HG03039 (cell line): Measurements from ENCODE around the gene CYSTM1.
"Not testable (repeated sequence)": the region's sequence is repeated elsewhere in the genome, so short reads cannot be mapped to it uniquely, and the experiment has no call there.

ENCODE experiments used
- ATAC-seq: cut with Tn5 transposase; IDR thresholded peaks from one replicate; pipeline ENCODE4 v1.9.1; 2021; ENCODE audit warnings: mild to moderate bottlenecking, moderate library complexity; ENCODE audit not compliant: unreplicated experiment

CYSTM1 gene

GRCh38 chr5:140175367-140176030, 511 bp downstream of the CYSTM1 start:
- peak; percentile 34 for ATAC-seq

DNA sequence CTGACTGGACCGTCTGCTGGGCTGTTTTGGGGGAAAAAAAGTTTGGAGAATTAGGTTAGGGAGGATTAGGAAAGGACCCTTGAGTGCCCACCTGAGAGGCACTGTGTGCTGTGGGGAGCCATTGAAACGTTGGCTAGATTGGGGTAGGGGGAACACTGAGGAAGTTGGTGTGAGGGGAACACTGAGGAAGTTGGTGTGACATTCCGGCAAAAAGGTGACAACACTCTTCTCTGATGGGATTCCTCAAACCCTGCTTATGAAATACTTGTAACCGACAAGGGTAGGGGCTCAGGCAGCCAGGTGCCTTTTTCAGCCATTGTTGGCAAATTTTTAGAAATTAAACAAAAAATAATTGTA, 1.0 kb downstream of the CYSTM1 start:
- no peak for ATAC-seq

DNA sequence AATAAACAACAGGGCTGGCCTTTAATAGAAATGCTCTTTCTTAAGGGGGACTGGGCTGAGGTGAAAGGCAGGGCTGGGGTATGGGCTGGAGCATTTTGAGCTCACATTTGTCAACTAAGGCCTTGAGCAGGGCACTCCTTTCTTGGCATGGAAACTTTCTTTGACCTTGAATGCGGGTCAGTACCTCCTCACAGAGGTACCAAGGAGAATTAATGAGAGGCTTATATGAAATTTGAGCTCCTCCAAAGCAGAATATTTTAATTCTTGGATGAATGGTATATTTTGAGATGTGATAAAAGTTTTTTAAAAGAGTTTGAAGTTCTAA, 3.1 kb downstream of the CYSTM1 start:
- ATAC-seq = no peak

DNA sequence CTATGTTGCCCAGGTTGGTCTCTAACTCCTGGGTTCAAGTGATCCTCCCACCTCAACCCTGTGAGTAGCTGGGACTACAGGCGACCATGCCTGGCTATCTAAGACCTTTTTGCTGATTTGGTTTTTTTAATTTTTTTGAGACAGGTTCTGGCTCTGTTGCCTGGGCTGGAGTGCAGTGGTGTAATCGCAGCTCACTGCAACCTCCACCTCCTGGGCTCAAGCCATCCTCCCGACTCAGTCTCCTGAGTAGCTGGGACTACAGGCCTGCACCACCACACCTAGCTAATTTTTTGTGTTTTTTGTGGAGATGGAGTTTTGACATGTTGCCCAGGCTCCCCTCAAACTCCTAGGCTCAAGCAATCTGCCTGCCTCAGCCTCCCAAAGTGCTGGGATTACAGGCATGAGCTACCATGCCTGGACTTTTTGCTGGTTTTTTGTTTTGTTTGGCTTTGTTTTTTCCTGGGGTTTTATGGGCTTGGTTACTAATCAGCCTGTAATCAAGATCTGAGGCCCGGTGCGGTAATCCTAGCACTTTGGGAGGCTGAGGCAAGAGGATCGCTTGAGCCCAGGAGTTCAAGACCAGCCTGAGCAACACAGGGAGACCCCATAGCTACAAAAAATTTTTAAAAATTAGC, 3.6 kb downstream of the CYSTM1 start:
- no peak for ATAC-seq

GRCh38 chr5:140181002-140181483, 6.1 kb downstream of the CYSTM1 start:
- ATAC-seq = no peak

- ATAC-seq = no peak
Observed at GRCh38 chr5:140181525-140181924, 6.5 kb downstream of the CYSTM1 start.

GRCh38 chr5:140182075-140182711, 7.2 kb downstream of the CYSTM1 start:
- ATAC-seq = no peak

- no peak for ATAC-seq
Observed at GRCh38 chr5:140182803-140183367, 7.9 kb downstream of the CYSTM1 start.

DNA sequence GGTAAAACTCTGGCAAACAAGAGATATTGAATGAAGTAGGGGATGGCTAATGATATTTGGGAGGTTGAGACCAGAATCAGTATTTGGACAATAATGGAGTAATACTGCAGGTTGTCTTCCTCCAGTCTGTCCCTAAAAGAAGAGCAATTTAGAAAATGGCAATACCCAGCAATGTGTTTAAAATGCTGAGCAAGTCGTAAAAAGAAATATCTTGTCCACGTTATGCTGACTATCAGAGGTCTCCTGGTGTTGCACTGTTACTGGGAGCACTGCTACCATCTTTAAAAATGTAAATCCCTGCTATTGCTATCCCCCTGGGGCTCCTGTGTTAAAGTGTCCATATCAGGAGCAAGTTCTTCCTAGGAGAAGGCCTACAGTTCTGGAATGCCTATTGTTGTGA, 10.4 kb downstream of the CYSTM1 start:
- no peak for ATAC-seq

- no peak for ATAC-seq
Observed at GRCh38 chr5:140186267-140186671, 11.3 kb downstream of the CYSTM1 start.

DNA sequence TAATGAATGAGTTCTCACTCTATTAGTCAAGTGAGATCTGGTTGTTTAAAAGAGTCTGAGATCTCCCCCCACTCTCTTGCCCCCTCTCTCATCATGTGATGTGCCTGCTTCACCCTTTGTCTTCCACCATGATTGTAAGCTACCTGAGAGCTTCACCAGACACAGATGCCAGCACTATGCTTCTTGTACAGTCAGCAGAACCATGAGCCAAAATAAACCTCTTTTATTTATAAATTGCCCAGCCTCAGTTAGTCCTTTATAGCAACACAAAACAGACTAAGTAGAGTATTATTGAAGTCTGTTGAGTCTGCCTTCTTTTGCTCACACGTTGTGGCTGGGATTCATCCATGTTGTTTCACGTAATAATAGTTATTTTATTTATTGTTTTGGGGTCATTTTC, 14.3 kb downstream of the CYSTM1 start:
- ATAC-seq = no peak

DNA sequence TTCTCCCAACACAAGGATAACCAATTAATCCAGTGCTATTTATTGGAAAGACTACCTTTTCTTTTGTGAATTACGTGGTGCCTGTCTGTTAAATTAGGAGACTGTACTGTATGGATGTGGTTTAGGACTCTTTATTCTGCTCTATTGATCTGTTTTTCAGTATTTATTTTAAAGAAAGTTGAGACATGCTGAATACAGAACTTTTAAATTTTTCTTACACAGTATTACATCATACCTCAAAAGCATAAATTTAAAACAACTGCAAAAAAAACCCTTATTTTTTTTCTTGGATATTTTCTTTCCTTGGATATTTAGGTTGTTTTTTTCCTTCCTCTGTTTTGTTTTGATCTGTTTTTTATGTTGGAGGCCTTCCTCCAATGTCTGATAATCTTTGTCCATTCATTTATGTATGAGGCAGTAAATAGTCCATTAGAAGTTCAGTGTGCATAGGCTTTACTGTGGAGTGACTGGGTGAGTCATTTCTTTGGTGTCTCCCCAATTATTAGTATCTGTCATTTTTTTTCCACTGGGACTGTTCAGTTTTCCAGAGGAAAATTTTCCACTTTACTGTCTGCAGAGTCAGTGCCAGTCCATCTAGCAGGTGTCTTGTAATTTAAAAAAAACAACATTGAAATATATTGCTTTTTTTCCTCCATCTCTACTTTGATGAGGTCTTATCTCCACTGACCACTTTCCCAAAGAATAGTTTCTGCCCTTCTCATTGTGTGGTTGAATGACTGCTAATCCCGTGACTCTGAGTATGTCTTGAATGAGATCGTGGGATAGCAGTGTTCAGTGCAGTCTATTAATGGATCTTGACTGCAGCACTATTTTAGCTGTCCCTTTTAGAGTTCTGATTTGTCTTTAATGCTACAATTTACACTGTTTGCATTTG, 15.2 kb downstream of the CYSTM1 start:
- ATAC-seq = no peak

DNA sequence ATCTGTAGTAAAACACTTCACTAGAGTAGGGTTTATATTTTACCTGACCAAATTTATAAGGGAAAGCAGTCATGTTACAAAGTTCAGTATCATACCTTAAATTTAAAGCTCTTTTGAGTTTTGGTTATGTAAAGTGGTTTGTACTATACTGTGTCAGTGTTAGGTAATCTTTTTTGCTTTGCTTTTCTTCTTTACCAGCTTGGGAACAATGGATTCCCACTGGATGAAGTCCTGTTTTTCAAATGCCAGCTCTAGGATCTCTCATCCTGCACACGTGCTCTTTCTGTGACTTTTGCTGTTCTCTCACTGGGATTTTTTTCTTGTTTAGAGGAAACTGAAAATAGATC, 15.9 kb downstream of the CYSTM1 start:
- ATAC-seq = no peak

DNA sequence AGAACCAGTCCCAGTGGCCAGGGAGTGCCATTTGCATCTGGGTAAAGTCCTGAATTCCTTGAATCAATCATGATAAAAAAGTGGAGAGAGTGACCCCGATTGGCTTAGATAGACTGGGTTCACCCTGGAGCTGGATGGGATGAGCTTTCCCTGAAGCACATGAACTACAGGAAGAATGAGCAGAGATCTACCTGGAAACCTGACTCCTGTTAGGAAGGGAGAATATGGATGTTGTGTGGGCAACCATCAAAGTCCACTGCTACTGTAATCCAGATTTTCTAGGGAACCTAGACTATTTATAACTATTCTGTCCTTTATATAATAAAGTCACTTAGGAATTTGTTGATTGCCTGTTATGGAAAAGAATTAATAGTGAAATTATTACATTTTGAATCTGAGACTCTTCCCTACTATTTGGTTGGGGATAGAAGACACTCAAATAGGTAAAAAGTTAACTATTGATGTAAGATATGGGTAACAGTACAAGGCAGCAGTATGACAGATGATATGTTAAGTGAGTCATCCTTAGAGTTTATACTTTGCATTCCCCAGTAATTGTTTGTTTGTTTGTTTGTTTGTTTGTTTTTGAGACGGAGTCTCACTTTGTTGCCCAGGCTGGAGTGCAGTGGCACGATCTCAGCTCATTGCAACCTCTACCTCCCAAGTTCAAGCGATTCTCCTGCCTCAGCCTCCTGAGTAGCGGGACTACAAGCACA, 17.9 kb downstream of the CYSTM1 start:
- no peak for ATAC-seq

DNA sequence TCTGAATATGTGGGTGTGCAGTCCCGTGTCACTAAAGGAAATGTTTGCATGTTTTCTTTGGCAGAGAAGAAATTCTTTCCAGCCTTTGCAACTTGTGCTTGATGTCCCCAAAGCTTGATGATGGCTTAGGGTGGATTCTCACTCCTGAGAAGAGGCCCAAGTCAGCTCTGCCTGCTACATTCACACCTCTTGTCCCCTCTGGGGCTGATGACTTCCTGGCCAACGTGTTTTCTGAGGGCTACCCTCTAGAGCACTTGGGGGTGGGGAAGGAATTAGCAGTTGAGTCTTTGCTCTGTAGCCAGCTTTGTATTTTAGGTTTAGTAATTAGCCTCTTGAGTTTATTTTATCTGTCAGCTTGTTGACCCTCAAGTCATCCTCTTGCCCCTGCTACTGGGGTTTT, 19.7 kb downstream of the CYSTM1 start:
- ATAC-seq = no peak

GRCh38 chr5:140196115-140196814, 21.3 kb downstream of the CYSTM1 start:
- no peak for ATAC-seq

GRCh38 chr5:140197023-140197422, 22.0 kb downstream of the CYSTM1 start:
- no peak for ATAC-seq

DNA sequence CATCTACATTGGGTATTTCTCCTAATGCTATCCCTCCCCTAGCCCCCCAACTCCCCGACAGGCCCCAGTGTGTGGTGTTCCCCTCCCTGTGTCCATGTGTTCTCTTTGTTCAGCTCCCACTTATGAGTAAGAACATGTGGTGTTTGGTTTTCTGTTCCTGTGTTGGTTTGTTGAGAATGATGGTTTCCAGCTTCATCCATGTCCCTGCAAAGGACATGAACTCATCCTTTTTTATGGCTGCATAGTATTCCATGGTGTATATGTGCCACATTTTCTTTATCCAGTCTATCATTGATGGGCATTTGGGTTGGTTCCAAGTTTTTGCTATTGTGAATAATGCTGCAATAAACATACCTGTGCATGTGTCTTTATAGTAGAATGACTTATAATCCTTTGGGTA, 23.9 kb downstream of the CYSTM1 start:
- ATAC-seq = not testable (repeated sequence)

DNA sequence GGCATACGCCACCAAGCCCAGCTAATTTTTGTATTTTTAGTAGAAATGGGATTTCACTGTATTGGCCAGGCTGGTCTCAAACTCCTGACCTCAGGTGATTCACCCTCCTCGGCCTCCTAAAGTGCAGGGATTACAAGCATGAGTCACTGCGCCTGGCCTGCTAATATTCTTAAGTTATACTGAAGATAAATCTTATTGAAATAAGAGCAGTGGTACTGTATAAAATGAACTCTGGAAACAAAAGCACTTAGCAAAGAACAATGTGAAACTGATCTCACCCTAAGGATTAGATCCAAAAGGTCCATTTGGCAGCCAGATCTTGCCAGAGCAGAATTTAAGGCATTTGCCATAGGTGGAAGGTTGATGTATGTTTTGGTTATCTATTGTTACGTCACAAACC, 27.1 kb downstream of the CYSTM1 start:
- no peak for ATAC-seq

DNA sequence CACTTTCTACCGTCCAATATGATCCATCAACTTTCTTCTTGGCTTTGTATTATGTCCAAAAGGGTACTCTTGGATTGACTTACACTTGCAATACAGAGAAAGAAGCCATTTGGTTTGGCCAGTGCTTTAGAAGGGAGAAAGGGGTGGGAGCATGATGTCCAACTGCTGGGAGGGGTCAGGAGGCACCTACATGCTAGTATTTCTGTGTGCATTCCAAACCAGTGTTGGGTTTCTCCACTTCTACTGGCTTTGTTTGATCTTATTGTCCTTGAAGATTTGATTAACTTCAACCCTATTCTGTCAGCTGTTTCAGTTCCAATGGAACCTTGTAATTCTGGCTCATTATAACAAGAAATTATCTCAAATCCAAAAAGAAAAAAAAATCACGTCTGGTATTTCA, 27.6 kb downstream of the CYSTM1 start:
- ATAC-seq = no peak
